HepG2 (cell line): ENCODE results near the gene GPD1. TPM values are rescaled to one million over a fixed set of nuclear protein-coding genes. Genes with fewer than 3 reads are reported as not detected.

Experiments used
- BRF2 ChIP-seq: sonication (generic); formaldehyde crosslinking; IDR thresholded peaks from 2 replicates; pipeline ENCODE4 v1.8.1; 2022; ENCODE audit warnings: mild to moderate bottlenecking, missing genetic modification reagents
- CHCHD3 ChIP-seq: sonication (generic); formaldehyde crosslinking; IDR thresholded peaks from 2 replicates; pipeline ENCODE4 v1.8.0; 2022; ENCODE audit warnings: mild to moderate bottlenecking, missing genetic modification reagents, moderate library complexity
- EED ChIP-seq: sonication (generic); formaldehyde crosslinking; IDR thresholded peaks from 2 replicates; pipeline ENCODE4 v1.5.0; 2020; ENCODE audit warnings: mild to moderate bottlenecking, missing genetic modification reagents
- ELF1 ChIP-seq: sonication (generic); formaldehyde crosslinking; IDR thresholded peaks from 2 replicates; pipeline ENCODE4 v1.4.0; 2020; ENCODE audit warnings: missing genetic modification reagents
- FOXC1 ChIP-seq: sonication (generic); formaldehyde crosslinking; IDR thresholded peaks from 2 replicates; pipeline ENCODE4 v1.8.0; 2022; ENCODE audit warnings: mild to moderate bottlenecking, missing genetic modification reagents, borderline replicate concordance
- FOXO4 ChIP-seq: sonication (generic); formaldehyde crosslinking; conservative IDR thresholded peaks from 2 replicates; pipeline ENCODE4 v1.8.1; 2023; ENCODE audit warnings: missing genetic modification reagents
- GTF2F1 ChIP-seq: fragments of 150-350 bp; IDR thresholded peaks from 2 replicates; pipeline ENCODE4 v1.6.1; 2014; ENCODE audit warnings: low read length
- IKZF4 ChIP-seq: sonication (generic); formaldehyde crosslinking; IDR thresholded peaks from 2 replicates; pipeline ENCODE4 v1.5.1; 2020; ENCODE audit warnings: borderline replicate concordance, mild to moderate bottlenecking, low read depth, missing genetic modification reagents; ENCODE audit errors: not compliant biosample characterization
- MED1 ChIP-seq: sonication (generic); formaldehyde crosslinking; IDR thresholded peaks from 2 replicates; pipeline ENCODE4 v1.4.0; 2020; ENCODE audit warnings: missing genetic modification reagents
- NR2F2 ChIP-seq: IDR thresholded peaks from 2 replicates; pipeline ENCODE4 v1.6.1; 2012; ENCODE audit warnings: low read depth, inconsistent platforms, borderline replicate concordance
- RORA ChIP-seq: sonication (generic); formaldehyde crosslinking; IDR thresholded peaks from 2 replicates; pipeline ENCODE4 v1.5.0; 2020; ENCODE audit warnings: mild to moderate bottlenecking, missing genetic modification reagents, moderate library complexity
- SIN3A ChIP-seq: IDR thresholded peaks from 2 replicates; pipeline ENCODE4 v1.6.1; 2011; ENCODE audit warnings: low read depth, mild to moderate bottlenecking, control low read depth, low read length, borderline replicate concordance
- SKI ChIP-seq: fragments of 450-650 bp; IDR thresholded peaks from one replicate; pipeline ENCODE4 v1.6.1; 2018; ENCODE audit warnings: mild to moderate bottlenecking; ENCODE audit not compliant: partially characterized antibody
- SRSF9 ChIP-seq: fragments of 200-400 bp; formaldehyde crosslinking; IDR thresholded peaks from 2 replicates; pipeline ENCODE4 v1.6.1; 2018; ENCODE audit warnings: borderline replicate concordance, mild to moderate bottlenecking, low read depth, low read length; ENCODE audit not compliant: insufficient read depth, poor library complexity, severe bottlenecking
- SYNCRIP ChIP-seq: fragments of 200-400 bp; formaldehyde crosslinking; IDR thresholded peaks from 2 replicates; pipeline ENCODE4 v1.6.1; 2018; ENCODE audit warnings: mild to moderate bottlenecking, low read depth, low read length; ENCODE audit not compliant: insufficient read depth
- UBTF ChIP-seq: sonication (generic); formaldehyde crosslinking; IDR thresholded peaks from 2 replicates; pipeline ENCODE4 v1.4.0; 2020; ENCODE audit warnings: mild to moderate bottlenecking, missing genetic modification reagents
- ZBTB25 ChIP-seq: IDR thresholded peaks from 2 replicates; pipeline ENCODE4 v1.6.1; 2018; ENCODE audit warnings: missing genetic modification reagents
- ZMYM2 ChIP-seq: sonication (generic); formaldehyde crosslinking; IDR thresholded peaks from 2 replicates; pipeline ENCODE4 v1.8.0; 2022; ENCODE audit warnings: mild to moderate bottlenecking, missing genetic modification reagents
- ZNF292 ChIP-seq: sonication (generic); formaldehyde crosslinking; IDR thresholded peaks from 2 replicates; pipeline ENCODE4 v1.8.1; 2022; ENCODE audit warnings: mild to moderate bottlenecking, low read depth, missing genetic modification reagents, borderline replicate concordance
- ZNF776 ChIP-seq: sonication (generic); formaldehyde crosslinking; IDR thresholded peaks from 2 replicates; pipeline ENCODE4 v1.4.0; 2020; ENCODE audit warnings: mild to moderate bottlenecking, missing genetic modification reagents
- ZNF850 ChIP-seq: sonication (generic); formaldehyde crosslinking; conservative IDR thresholded peaks from 2 replicates; pipeline ENCODE4 v1.9.0; 2021; ENCODE audit warnings: mild to moderate bottlenecking, missing genetic modification reagents
- ZSCAN31 ChIP-seq: sonication (generic); formaldehyde crosslinking; IDR thresholded peaks from 2 replicates; pipeline ENCODE4 v1.5.0; 2020; ENCODE audit warnings: low read depth, mild to moderate bottlenecking, missing genetic modification reagents
- polyA plus RNA-seq, 8 experiments: library from polyadenylated mRNA; depleted of rRNA in 3 of 8; stranded (reverse) in 7 of 8; unstranded in 1 of 8; fragments of >200 nt; fragmentation: Illumina TruSeq in 4 of 8; extraction: Trizol in 4 of 8; gene quantifications; 2 replicates each; pipeline versions ENCODE4 v1.2.1 to v1.2.3, GENCODE V29; 2011 to 2016; ENCODE audit warnings: low read depth in 4 of 8, missing spikeins in 1 of 8, mixed read lengths in 1 of 8; ENCODE audit not compliant: insufficient read depth in 1 of 8
- total RNA-seq, 5 experiments: library from RNA; depleted of rRNA; stranded (reverse); fragments of >200 nt; fragmentation: Illumina TruSeq; extraction: Trizol; gene quantifications; 2 replicates each; pipeline ENCODE4 v1.2.3, GENCODE V29; 2016; ENCODE audit warnings: low read depth in 1 of 5
- TF ChIP-seq, protein P1 (sequence below): sonication (generic); formaldehyde crosslinking; IDR thresholded peaks from 2 replicates; pipeline ENCODE4 v1.5.1; 2020; ENCODE audit warnings: missing genetic modification reagents, mild to moderate bottlenecking, borderline replicate concordance

The GPD1 gene
- total and polyA plus RNA-seq, 2 of the 13 experiments (the other 11 are each of a cell fraction or from before 2014, with no cell fraction given): 3.7 to 30.6 TPM

GRCh38 chr12:50111693-50112455 lies 8.1 kb downstream of the GPD1 start, which contains the start of gene COX14 (continued):
- TF ChIP-seq ZNF776 (CRISPR knock-in tag) (0 out of 2 replicates have a peak, but pooled peaks have one; percentile 68), GTF2F1 (no peak), NR2F2 (no peak), SKI (peak; percentile 13), EED (CRISPR knock-in tag) (peak; percentile 91), ZNF292 (CRISPR knock-in tag) (peak; percentile 92), SRSF9 (no peak), SYNCRIP (no peak), IKZF4 (CRISPR knock-in tag) (peak; percentile 47), BRF2 (CRISPR knock-in tag) (peak; percentile 73), ZBTB25 (CRISPR knock-in tag) (peak; percentile 59), RORA (no peak), CHCHD3 (CRISPR knock-in tag) (peak; percentile 82; the same call in 1 of the 2 replicates), ZMYM2 (no peak), ZSCAN31 (CRISPR knock-in tag) (peak; percentile 73), FOXO4 (CRISPR knock-in tag) (no peak), ZNF850 (CRISPR knock-in tag) (no peak), FOXC1 (CRISPR knock-in tag) (peak; percentile 77; the same call in 1 of the 2 replicates), ELF1 (CRISPR knock-in tag) (peak; percentile 98), UBTF (CRISPR knock-in tag) (peak; percentile 93), SIN3A (peak; percentile 91), MED1 (peak; percentile 51)
- TF ChIP-seq, protein P1, sequence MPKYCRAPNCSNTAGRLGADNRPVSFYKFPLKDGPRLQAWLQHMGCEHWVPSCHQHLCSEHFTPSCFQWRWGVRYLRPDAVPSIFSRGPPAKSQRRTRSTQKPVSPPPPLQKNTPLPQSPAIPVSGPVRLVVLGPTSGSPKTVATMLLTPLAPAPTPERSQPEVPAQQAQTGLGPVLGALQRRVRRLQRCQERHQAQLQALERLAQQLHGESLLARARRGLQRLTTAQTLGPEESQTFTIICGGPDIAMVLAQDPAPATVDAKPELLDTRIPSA: no peak
